Cardiac fibroblast (primary cell): ENCODE data around the gene SLC6A8.

Experiments
- DNase-seq, 2 donors: peaks; one replicate each; pipeline versions ENCODE4 v3.0.0 to v3.0.0-alpha.2; 2010; ENCODE audit warnings: low read depth in 2 of 2
- H3K4me3 ChIP-seq, 2 donors: replicated peaks in 1 of 2; 1 replicate in 1 of 2; 2 replicates in 1 of 2; pipeline ENCODE4 v1.5.1; 2011; ENCODE audit warnings: low read depth in 2 of 2, low read length in 2 of 2, mild to moderate bottlenecking in 2 of 2, moderate library complexity in 1 of 2
- TF ChIP-seq, protein P1 (sequence below): IDR thresholded peaks from one replicate; pipeline ENCODE4 v1.5.1; 2011; ENCODE audit warnings: low read depth, mild to moderate bottlenecking, low read length, inconsistent platforms

The SLC6A8 gene

DNA sequence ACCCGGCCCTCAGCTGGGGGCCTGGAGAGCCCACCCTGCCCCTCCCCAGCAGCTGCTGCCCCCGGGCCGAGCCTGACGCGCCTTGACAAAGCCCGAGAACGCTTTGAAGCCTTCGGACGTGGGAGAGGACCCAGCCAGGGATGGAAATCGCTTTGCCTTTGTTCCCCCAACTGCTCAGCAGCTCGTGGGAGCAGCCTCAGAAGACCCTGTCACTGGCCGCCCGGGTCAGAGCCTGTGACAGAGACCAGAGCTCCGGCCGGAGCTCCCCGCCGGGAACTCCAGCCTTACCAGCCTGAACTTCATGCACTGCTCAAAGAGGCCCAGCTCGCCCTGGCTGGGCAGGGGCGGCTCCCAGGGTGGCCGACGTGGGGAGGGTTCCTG, 2.6 kb upstream of the SLC6A8 start:
- DNase-seq, result no peak
- H3K4me3 ChIP-seq, result no peak overlapping the region
- TF ChIP-seq, protein P1, sequence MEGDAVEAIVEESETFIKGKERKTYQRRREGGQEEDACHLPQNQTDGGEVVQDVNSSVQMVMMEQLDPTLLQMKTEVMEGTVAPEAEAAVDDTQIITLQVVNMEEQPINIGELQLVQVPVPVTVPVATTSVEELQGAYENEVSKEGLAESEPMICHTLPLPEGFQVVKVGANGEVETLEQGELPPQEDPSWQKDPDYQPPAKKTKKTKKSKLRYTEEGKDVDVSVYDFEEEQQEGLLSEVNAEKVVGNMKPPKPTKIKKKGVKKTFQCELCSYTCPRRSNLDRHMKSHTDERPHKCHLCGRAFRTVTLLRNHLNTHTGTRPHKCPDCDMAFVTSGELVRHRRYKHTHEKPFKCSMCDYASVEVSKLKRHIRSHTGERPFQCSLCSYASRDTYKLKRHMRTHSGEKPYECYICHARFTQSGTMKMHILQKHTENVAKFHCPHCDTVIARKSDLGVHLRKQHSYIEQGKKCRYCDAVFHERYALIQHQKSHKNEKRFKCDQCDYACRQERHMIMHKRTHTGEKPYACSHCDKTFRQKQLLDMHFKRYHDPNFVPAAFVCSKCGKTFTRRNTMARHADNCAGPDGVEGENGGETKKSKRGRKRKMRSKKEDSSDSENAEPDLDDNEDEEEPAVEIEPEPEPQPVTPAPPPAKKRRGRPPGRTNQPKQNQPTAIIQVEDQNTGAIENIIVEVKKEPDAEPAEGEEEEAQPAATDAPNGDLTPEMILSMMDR, result no peak

DNA sequence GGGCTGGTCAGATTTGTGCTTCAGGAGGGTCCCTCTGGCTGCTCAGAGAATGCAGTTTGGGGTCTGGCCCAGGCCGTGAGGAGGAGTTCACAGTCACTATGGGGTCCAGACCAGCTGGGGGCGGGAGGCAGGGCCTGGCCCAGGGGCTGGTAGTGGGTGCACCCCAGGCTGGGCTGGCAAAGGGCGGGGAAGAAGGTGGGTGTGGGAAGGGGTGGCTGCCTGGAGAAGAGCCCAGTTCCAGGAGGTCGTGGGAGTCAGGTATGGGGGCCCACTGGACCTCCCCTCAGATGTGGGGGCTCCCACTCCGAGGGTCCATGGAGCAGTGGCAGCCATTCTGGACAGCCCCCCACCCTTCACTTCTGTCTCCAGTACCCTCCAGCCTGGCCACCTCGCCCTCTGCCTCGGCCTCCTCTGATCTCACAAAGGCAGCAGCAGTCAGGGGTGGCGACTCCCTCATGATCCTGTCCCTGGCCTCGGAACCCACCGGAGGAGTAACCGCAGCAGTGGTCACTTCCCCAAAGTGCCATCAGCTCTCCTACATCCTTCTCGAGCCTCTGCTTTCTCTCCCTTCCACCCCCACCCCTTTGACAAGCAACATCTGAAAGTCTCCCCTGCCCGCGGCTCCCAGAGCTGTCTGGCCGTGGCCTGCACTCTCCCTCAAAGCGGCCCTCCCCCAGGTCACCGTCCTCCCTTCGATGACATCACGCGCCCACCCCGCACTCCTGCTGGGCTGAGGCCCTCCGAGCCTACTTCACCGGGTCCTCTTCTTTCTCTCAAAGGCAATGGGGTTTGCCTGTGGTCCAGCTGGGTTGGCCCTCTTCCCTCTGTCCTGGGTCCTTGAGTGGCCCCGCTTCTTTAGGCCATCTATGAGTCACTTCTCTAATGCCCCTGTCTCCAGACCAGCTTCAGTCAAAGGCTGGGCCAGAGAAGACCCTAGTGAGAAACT, 1.7 kb upstream of the SLC6A8 start:
- TF ChIP-seq, protein P1, result no peak
- no peak overlapping the region for H3K4me3 ChIP-seq
- no peak for DNase-seq

DNA sequence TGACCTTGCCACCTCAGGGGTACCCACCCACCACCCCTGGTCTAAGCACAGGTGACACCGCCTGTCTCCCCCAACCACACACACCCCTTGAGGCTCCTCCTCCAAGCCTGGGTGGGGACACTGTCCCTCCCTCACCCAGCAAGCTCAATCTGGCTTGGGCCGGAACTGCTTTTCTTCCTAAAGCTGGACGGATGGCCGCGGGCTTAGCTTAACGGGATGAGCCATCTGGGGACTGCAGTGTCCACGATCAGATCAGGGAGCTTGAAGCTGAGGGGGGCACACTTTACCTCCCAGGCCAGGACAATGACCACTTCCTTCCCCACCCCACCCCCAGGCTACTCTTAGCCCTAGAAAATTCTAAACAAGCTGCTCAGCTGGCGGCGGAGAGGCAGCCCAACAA, 1.0 kb upstream of the SLC6A8 start:
- no peak for DNase-seq
- TF ChIP-seq, protein P1, result no peak

DNA sequence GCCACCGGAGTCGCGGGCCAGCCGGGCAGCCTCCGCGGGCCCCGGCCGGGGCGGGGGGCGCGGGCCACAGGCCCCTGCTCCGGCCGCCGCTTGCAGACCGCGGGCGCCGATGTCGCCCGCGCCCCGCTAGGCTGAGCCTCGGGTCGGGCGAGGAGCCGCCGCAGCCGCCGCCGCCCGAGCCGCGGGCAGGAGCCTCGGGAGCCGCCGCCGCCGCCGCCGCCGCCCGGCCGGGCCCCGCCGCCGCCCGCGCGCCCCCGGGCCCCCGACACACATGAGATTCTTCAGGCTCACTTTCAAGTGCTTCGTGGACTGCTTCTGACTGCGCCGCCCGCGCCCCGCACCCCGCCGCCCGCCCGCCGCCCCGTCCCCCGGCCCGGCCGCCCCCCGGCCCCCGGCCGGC, 345 bp downstream of the SLC6A8 start:
- no peak overlapping the region for H3K4me3 ChIP-seq
- TF ChIP-seq, protein P1, result no peak
- no peak for DNase-seq

More for the DNA sequence above, 1.0 kb upstream of the SLC6A8 start:
- no peak overlapping the region for H3K4me3 ChIP-seq

DNA sequence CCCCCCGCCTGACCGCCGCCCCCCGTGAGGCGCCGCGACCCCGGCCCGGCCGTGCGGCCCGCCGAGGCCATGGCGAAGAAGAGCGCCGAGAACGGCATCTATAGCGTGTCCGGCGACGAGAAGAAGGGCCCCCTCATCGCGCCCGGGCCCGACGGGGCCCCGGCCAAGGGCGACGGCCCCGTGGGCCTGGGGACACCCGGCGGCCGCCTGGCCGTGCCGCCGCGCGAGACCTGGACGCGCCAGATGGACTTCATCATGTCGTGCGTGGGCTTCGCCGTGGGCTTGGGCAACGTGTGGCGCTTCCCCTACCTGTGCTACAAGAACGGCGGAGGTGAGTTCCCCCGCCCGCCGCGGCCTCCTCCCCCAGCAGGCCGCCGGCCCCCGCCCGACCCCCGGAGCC, 780 bp downstream of the SLC6A8 start:
- DNase-seq, result no peak
- peak overlapping the region; percentile 39 to 52 for H3K4me3 ChIP-seq
- TF ChIP-seq, protein P1, result no peak

DNA sequence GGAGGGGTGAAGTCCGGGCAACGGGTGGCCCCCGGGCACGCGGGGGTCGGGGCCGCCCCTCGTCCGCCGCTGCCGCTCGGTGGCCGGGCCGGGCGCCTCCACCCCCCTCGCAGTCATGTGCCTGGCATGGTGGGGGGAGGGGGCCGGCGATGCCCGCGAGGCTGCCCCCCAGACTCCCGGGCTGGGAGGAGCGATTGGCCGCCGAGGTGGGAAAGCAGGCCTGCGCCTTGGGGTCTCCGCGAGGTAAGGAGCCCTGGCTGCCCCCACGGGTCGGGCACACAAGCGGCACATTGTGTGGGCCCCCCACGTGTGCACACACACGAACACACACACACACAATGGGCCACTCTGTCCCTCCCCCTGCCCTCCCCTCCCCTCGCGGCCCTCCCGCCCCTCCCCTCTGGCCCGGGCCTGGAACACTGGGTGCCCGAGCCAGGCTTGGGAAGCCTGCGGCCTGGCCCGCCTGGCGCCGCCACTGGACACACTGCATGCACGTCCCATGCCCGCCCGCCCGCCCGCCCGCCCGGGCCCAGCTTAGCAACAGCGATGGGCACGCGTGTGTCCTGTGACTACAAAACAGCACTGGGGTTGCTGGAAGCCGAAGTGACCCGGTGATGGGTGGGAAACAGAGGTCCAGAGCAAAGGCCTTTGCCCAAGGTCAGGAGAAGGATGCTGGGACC, 1.3 kb downstream of the SLC6A8 start:
- peak overlapping the region; percentile 41 to 52 for H3K4me3 ChIP-seq
- DNase-seq, result peak; percentile 12 to 44
- TF ChIP-seq, protein P1, result no peak
